Stimulated activated CD8-positive, alpha-beta memory T cell treated with anti-CD3 and anti-CD28 coated beads, Interleukin-12 subunit alpha, Interleukin-12 subunit beta, amount 100 ng/mL, for 1 hour (primary cell): ENCODE measurements around the gene ETV6.

Experiments used
- DNase-seq: peaks from one replicate; pipeline ENCODE4 v3.0.0-alpha.2; 2020; ENCODE audit warnings: low read depth

Gene ETV6

GRCh38 chr12:11859705-11860425 is 210.4 kb downstream of the ETV6 start:
- DNase-seq, result no peak

- DNase-seq, result no peak
These were observed 211.8 kb downstream of the ETV6 start for GRCh38 chr12:11861155-11861863.

- DNase-seq, result no peak
These were observed 212.6 kb downstream of the ETV6 start for GRCh38 chr12:11861864-11862600.

GRCh38 chr12:11862798-11863197 is 213.3 kb downstream of the ETV6 start:
- DNase-seq, result no peak

GRCh38 chr12:11863478-11863906 is 214.0 kb downstream of the ETV6 start:
- DNase-seq, result no peak

GRCh38 chr12:11863988-11864387 is 214.5 kb downstream of the ETV6 start:
- DNase-seq, result no peak

GRCh38 chr12:11865824-11866223 is 216.3 kb downstream of the ETV6 start:
- no peak for DNase-seq

GRCh38 chr12:11868027-11868426 is 218.6 kb downstream of the ETV6 start:
- no peak for DNase-seq

- DNase-seq, result no peak
These were observed 219.9 kb downstream of the ETV6 start for GRCh38 chr12:11869406-11869805.

- DNase-seq, result no peak
These were observed 220.6 kb downstream of the ETV6 start for GRCh38 chr12:11870041-11870451.

GRCh38 chr12:11872055-11872454 is 222.6 kb downstream of the ETV6 start:
- DNase-seq, result no peak

GRCh38 chr12:11875414-11875935 is 226.0 kb downstream of the ETV6 start:
- DNase-seq, result no peak

- no peak for DNase-seq
These were observed 226.8 kb downstream of the ETV6 start for GRCh38 chr12:11876307-11876706.

GRCh38 chr12:11877102-11877826 is 227.8 kb downstream of the ETV6 start:
- DNase-seq, result no peak

GRCh38 chr12:11877869-11878780 is 228.7 kb downstream of the ETV6 start:
- DNase-seq, result no peak

- DNase-seq, result no peak
These were observed 229.8 kb downstream of the ETV6 start for GRCh38 chr12:11879306-11879705.

GRCh38 chr12:11880381-11880780 is 230.9 kb downstream of the ETV6 start:
- no peak for DNase-seq

GRCh38 chr12:11881835-11882234 is 232.4 kb downstream of the ETV6 start:
- no peak for DNase-seq

GRCh38 chr12:11882301-11883019 is 233.0 kb downstream of the ETV6 start:
- no peak for DNase-seq

GRCh38 chr12:11884116-11884515 is 234.6 kb downstream of the ETV6 start:
- DNase-seq, result no peak
